Body of pancreas (tissue), 4 donors: ENCODE data around the gene CBR1. TPM values are rescaled to one million over a fixed set of nuclear protein-coding genes. Genes with fewer than 3 reads are reported as not detected.

Source experiments
- ATAC-seq: fragments of 150-250 bp; one replicate; pipeline ENCODE4 v1.9.1; 2016
- DNase-seq, 4 donors: peaks; one replicate each; pipeline ENCODE4 v3.0.0-alpha.2; 2019
- H3K27ac ChIP-seq, 4 donors: fragments of 200-600 bp; sonication (generic); 1 replicate in 3 of 4; 2 replicates in 1 of 4; pipeline versions ENCODE4 v1.5.1 to v1.6.1; 2016 to 2019; ENCODE audit warnings: mild to moderate bottlenecking in 1 of 4, mixed read lengths in 1 of 4, moderate library complexity in 1 of 4
- H3K27me3 ChIP-seq, 2 donors: fragments of 200-600 bp; sonication (generic); one replicate each; pipeline ENCODE4 v1.6.0; 2016; ENCODE audit warnings: mild to moderate bottlenecking in 1 of 2
- H3K36me3 ChIP-seq, 2 donors: fragments of 200-600 bp; sonication (generic); replicated peaks in 1 of 2; 2 replicates each; pipeline ENCODE4 v1.5.1; 2016; ENCODE audit warnings: low read depth in 2 of 2; ENCODE audit not compliant: insufficient read depth in 1 of 2
- H3K4me1 ChIP-seq: fragments of 200-600 bp; sonication (generic); one replicate; pipeline ENCODE4 v1.6.0; 2016
- H3K4me3 ChIP-seq, 2 donors: fragments of 200-600 bp; sonication (generic); 1 replicate in 1 of 2; 2 replicates in 1 of 2; pipeline ENCODE4 v1.5.1; 2016 to 2019
- H3K9me3 ChIP-seq, 3 donors: fragments of 200-600 bp; sonication (generic); 1 replicate in 2 of 3; 2 replicates in 1 of 3; pipeline ENCODE4 v1.5.1; 2016
- POLR2A ChIP-seq, 3 donors: fragments of 450-650 bp; IDR thresholded peaks; one replicate each; pipeline ENCODE4 v1.6.1; 2016; ENCODE audit warnings: antibody characterized with exemption in 3 of 3, mild to moderate bottlenecking in 2 of 3
- WGBS, 2 donors: methylation state at CpG; one replicate each; pipeline ENCODE4 v1.1.5; 2017; 5-methylcytosine and 5-hydroxymethylcytosine counted together
- intact Hi-C: fragments of 100-400 bp; cut with DNase I; formaldehyde crosslinking; loops from one replicate; pipeline ENCODE4 v1.15.1; 2023
- total RNA-seq, 2 donors: library from RNA; depleted of rRNA; stranded (reverse); fragments of >200 nt; gene quantifications; one replicate each; pipeline ENCODE4 v1.1.0, GENCODE V29; 2016
- TF ChIP-seq, protein P1 (sequence below), 7 experiments: fragments of 450-650 bp in 4 of 7; fragments of 200-600 bp in 3 of 7; sonication (generic) in 3 of 7; IDR thresholded peaks; one replicate each; pipeline ENCODE4 v1.5.1; 2016 to 2019; ENCODE audit warnings: antibody characterized with exemption in 7 of 7

Gene CBR1
- total RNA-seq, 2 donors from 2014 or later: 78.8 to 80.7 TPM

DNA sequence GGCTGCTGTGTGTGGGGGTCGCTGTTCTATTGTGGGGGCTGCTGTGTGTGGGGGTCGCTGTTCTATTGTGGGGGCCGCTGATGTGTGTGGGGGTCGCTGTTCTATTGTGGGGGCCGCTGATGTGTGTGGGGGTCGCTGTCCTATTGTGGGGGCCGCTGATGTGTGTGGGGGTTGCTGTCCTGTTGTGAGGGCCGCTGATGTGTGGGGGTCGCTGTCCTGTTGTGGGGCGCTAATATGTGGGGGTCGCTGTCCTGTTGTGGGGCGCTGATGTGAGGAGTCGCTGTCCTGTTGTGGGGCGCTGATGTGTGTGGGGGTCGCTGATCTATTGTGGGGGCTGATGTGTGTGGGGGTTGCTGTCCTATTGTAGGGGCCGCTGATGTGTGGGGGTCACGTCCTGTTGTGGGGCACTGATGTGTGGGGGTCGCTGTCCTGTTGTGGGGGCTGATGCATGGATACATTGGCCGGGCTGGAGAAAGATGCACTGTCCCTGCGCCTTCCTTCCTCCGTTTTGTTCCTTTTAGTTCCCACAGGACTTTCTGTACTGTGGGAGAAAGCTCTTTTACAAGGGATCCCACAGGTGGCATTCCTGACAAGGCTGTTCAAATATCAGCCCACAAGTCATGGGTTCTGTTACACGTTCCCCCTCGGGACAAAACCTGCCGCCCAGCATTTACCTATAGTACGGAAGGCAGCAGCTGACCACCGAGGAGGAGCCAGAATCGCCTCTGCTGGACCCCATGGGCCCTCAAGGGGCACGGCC, 37.0 kb upstream of the CBR1 start:
- intact Hi-C loops: no loop called here
- peaks cover 0 to 16% of the 10 kb centered on the region in 2 donors for H3K36me3 ChIP-seq
- H3K4me1 ChIP-seq: no peaks in the 10 kb centered on the region
- no peaks in the 10 kb centered on the region for H3K9me3 ChIP-seq
- H3K4me3 ChIP-seq: no peak overlapping the region
- DNase-seq (no peak), ATAC-seq (no peak)
- no peaks in the 10 kb centered on the region for H3K27me3 ChIP-seq
- no peak overlapping the region for H3K27ac ChIP-seq
- TF ChIP-seq, protein P1, sequence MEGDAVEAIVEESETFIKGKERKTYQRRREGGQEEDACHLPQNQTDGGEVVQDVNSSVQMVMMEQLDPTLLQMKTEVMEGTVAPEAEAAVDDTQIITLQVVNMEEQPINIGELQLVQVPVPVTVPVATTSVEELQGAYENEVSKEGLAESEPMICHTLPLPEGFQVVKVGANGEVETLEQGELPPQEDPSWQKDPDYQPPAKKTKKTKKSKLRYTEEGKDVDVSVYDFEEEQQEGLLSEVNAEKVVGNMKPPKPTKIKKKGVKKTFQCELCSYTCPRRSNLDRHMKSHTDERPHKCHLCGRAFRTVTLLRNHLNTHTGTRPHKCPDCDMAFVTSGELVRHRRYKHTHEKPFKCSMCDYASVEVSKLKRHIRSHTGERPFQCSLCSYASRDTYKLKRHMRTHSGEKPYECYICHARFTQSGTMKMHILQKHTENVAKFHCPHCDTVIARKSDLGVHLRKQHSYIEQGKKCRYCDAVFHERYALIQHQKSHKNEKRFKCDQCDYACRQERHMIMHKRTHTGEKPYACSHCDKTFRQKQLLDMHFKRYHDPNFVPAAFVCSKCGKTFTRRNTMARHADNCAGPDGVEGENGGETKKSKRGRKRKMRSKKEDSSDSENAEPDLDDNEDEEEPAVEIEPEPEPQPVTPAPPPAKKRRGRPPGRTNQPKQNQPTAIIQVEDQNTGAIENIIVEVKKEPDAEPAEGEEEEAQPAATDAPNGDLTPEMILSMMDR (IDR thresholded peaks at IDR 0.05): no peak
- no peak for TF ChIP-seq POLR2A (IDR thresholded peaks at IDR 0.05)
- 82 to 84% methylated on average over 24 of the region's 28 CpGs for WGBS, 2 donors

DNA sequence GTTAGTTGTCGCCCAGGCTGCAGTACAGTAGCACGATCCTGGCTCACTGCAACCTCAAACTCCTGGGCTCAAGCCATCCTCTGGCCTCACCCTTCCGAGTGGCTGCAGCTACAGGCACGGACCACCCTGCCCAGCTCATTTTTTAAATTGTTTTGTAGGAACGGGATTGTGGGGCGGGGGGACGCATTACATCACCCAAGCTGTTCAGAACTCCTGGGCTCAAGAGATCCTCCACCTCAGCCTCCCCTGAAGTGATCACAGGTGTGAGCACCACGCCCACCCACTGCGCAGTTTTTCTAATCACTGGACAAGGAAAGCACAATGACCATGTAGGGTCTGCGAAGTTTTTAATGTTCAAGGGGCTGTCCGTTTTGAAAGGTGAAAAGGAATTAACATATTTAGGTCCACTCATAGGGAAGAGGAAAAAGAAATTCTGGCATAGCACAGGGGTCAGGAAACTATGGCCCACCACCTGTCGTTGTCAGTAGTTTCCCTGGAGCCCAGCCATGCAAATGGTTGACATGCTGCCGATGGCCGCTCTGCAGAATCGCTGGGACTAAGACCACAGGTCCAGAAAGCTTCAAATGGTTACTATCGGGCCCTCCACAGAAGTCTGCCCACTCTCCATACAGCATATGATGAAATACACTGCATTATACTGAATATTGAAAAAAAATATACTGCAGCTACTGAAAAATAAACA, 35.5 kb upstream of the CBR1 start:
- intact Hi-C loops: no loop called here
- Histone ChIP-seq H3K27me3 (no peaks in the 10 kb centered on the region), H3K27ac (no peak overlapping the region), H3K4me3 (no peak overlapping the region), H3K36me3 (peaks cover 3 to 16% of the 10 kb centered on the region in 2 donors), H3K9me3 (no peaks in the 10 kb centered on the region), H3K4me1 (no peaks in the 10 kb centered on the region)
- DNase-seq (no peak), ATAC-seq (no peak)
- TF ChIP-seq, protein P1 (IDR thresholded peaks at IDR 0.05): no peak
- no peak for TF ChIP-seq POLR2A (IDR thresholded peaks at IDR 0.05)
- 81 to 89% methylated on average over 16 of the region's 16 CpGs for WGBS, 2 donors

DNA sequence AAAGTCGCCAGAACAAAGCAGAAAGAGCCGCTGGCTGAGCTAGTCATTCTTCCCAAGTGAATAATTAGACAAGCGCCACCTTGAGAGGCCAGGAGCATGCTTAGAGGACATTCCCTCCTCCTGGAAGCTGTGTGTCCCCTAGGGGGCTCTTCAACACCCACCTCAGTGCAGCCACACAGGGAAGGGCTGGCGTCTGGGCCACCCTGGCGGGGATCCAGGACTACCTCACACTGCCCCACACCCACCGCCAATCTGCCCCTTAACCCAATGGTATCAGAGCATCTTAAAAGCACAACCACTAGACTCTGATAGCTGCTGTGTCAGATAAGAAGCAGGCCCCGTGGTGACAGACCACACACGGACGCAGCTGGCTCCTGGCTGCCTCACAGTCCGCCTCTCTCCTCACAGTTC, 34.4 kb upstream of the CBR1 start:
- 66 to 69% methylated on average over 6 to 10 of the region's 10 CpGs for WGBS, 2 donors
- DNase-seq: peak in 1 of 4 donors; percentile 17
- Histone ChIP-seq H3K36me3 (peaks cover 3 to 17% of the 10 kb centered on the region in 2 donors), H3K4me1 (no peaks in the 10 kb centered on the region), H3K27ac (no peak overlapping the region), H3K4me3 (no peak overlapping the region), H3K27me3 (no peaks in the 10 kb centered on the region), H3K9me3 (no peaks in the 10 kb centered on the region)
- ATAC-seq: peak; percentile 38
- TF ChIP-seq POLR2A (IDR thresholded peaks at IDR 0.05): no peak
- TF ChIP-seq, protein P1 (IDR thresholded peaks at IDR 0.05): no peak
- intact Hi-C loops: no loop called here

DNA sequence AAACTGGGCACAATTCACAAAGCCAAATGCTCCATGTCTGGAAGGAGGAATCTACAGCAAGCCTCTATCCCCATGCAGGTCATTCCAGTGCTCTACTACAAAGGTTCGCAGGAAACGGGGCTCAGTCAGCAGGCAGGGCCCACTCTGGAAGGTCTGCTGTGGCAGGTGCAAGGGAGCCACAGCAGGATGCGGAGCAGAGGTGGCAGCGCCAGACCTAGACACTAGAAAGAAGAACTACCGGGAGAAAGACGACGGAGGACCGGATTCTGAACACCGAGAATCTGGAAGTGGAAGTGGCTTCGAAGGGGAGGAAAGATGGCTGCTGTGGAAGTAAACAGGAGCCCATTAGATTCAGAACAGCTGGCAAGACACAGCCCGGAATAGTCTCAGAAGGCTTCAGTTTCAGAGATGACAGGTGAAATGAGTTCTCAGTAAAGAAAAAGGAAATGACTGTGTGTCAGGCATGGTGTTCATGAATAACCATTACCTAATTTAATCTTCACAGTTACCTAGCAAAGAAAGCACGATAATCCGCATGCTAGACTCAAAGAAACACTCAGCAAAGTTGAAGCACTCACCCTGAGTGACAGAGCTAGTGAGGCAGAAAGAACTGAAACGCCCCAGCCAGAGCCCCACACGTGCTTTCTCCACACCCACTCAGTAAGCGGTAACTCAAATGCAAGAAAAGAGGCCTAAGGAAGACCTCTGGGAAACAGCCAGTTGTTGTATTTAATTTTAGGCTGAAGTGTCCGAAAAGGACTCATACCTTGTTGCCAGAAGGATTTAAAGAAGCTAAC, 30.9 kb upstream of the CBR1 start:
- Histone ChIP-seq H3K27me3 (no peaks in the 10 kb centered on the region), H3K9me3 (no peaks in the 10 kb centered on the region), H3K4me1 (no peaks in the 10 kb centered on the region), H3K36me3 (peaks cover 3 to 28% of the 10 kb centered on the region in 2 donors), H3K27ac (no peak overlapping the region), H3K4me3 (no peak overlapping the region)
- ATAC-seq (no peak), DNase-seq (no peak)
- intact Hi-C loops: no loop called here
- TF ChIP-seq POLR2A (IDR thresholded peaks at IDR 0.05): no peak
- TF ChIP-seq, protein P1 (IDR thresholded peaks at IDR 0.05): no peak
- 90% methylated on average over 17 of the region's 17 CpGs for WGBS, 2 donors
